CD4-positive, CD25-positive, alpha-beta regulatory T cell (primary cell): ENCODE data around the gene MBD1. TPM values are rescaled to one million over a fixed set of nuclear protein-coding genes. Genes with fewer than 3 reads are reported as not detected.
"Not testable (repeated sequence)": the region's sequence is repeated elsewhere in the genome, so short reads cannot be mapped to it uniquely, and the experiment has no call there.

Experiments
- ATAC-seq, 2 donors: fragments of 150-1000 bp; cut with Tn5 transposase; one replicate each; pipeline ENCODE4 v1.10.0; 2021; ENCODE audit warnings: low read depth in 2 of 2, moderate number of reproducible peaks in 2 of 2, moderate library complexity in 1 of 2
- DNase-seq, 3 donors: peaks; one replicate each; pipeline versions ENCODE4 v3.0.0 to v3.0.0-alpha.2; 2012 to 2022; ENCODE audit warnings: mixed read lengths in 1 of 3
- H3K27ac ChIP-seq: one replicate; pipeline ENCODE4 v1.7.0; 2013; ENCODE audit warnings: mild to moderate bottlenecking, low read length; ENCODE audit not compliant: insufficient read depth, poor library complexity, severe bottlenecking
- H3K27me3 ChIP-seq: one replicate; pipeline ENCODE4 v1.7.0; 2013; ENCODE audit warnings: low read length; ENCODE audit not compliant: control insufficient read depth, insufficient read depth
- H3K36me3 ChIP-seq: one replicate; pipeline ENCODE4 v1.7.0; 2013; ENCODE audit warnings: mild to moderate bottlenecking, low read length, moderate library complexity; ENCODE audit not compliant: control insufficient read depth, insufficient read depth
- H3K4me1 ChIP-seq: 2 replicates; pipeline ENCODE4 v1.7.0; 2013; ENCODE audit warnings: mild to moderate bottlenecking, low read length; ENCODE audit not compliant: insufficient read depth, control insufficient read depth, poor library complexity, severe bottlenecking
- H3K4me3 ChIP-seq: one replicate; pipeline ENCODE4 v1.7.0; 2013; ENCODE audit warnings: low read depth, mild to moderate bottlenecking, low read length, moderate library complexity
- H3K9me3 ChIP-seq, 2 experiments: 1 replicate in 1 of 2; 2 replicates in 1 of 2; pipeline ENCODE4 v1.7.0; 2013; ENCODE audit warnings: low read length in 2 of 2, mild to moderate bottlenecking in 1 of 2, moderate library complexity in 1 of 2; ENCODE audit not compliant: control insufficient read depth in 2 of 2
- H3K27ac Mint-ChIP-seq, 3 donors: one replicate each; pipeline ENCODE4 v1.8.0; 2020 to 2022; ENCODE audit warnings: mild to moderate bottlenecking in 3 of 3, mixed read lengths in 3 of 3, moderate library complexity in 2 of 3
- H3K27me3 Mint-ChIP-seq: one replicate; pipeline ENCODE4 v1.8.0; 2022; ENCODE audit warnings: mild to moderate bottlenecking, mixed read lengths
- H3K36me3 Mint-ChIP-seq: one replicate; pipeline ENCODE4 v1.8.0; 2020; ENCODE audit warnings: mixed read lengths
- H3K4me1 Mint-ChIP-seq, 4 donors: one replicate each; pipeline ENCODE4 v1.8.0; 2020 to 2022; ENCODE audit warnings: mixed read lengths in 4 of 4, mild to moderate bottlenecking in 1 of 4
- H3K4me3 Mint-ChIP-seq, 4 donors: one replicate each; pipeline ENCODE4 v1.8.0; 2020 to 2022; ENCODE audit warnings: mild to moderate bottlenecking in 4 of 4, mixed read lengths in 4 of 4, moderate library complexity in 3 of 4
- H3K9me3 Mint-ChIP-seq, 7 donors: one replicate each; pipeline ENCODE4 v1.8.0; 2020 to 2022; ENCODE audit warnings: mixed read lengths in 7 of 7, mild to moderate bottlenecking in 3 of 7, moderate library complexity in 2 of 7
- polyA plus RNA-seq, 4 donors: library from polyadenylated mRNA; unstranded; fragments of 300-500 nt; fragmentation: Illumina TruSeq; gene quantifications; one replicate each; pipeline ENCODE4 v1.2.3, GENCODE V29; 2021
- total RNA-seq: library from RNA; stranded (reverse); gene quantifications from one replicate; pipeline ENCODE4 v1.2.3, GENCODE V29; 2022

MBD1 gene
- total and polyA plus RNA-seq, 5 donors from 2014 or later, result 25.2 to 94.4 (median 28.3) TPM

- Mint-ChIP-seq H3K36me3 (peaks cover 28% of the 10 kb centered on the region), H3K27ac (peak overlapping the region; percentile 99 to 100 (median 100)), H3K4me3 (peak overlapping the region; percentile 94 to 100 (median 98)), H3K4me1 (peaks cover 0 to 37% (median 16%) of the 10 kb centered on the region in 4 donors)
- H3K4me3 ChIP-seq, result peak overlapping the region; percentile 93
- not testable (repeated sequence) for H3K9me3 Mint-ChIP-seq, H3K27me3 ChIP-seq, DNase-seq, ATAC-seq, H3K27me3 Mint-ChIP-seq, H3K9me3 ChIP-seq
- H3K36me3 ChIP-seq, result peaks cover 20% of the 10 kb centered on the region
- peak overlapping the region; percentile 96 for H3K27ac ChIP-seq
- H3K4me1 ChIP-seq, result peaks cover 14% of the 10 kb centered on the region
Measured at GRCh38 chr18:50288348-50289107, 7.2 kb upstream of the MBD1 start.

GRCh38 chr18:50287441-50288347, 6.4 kb upstream of the MBD1 start, which contains the start of gene CXXC1:
Gene CXXC1, minus strand, starts transcription at chr18:50287692. Its CDS starts 103 bp downstream, at chr18:50287589.
- Mint-ChIP-seq H3K27ac (peak within 1 kb of the TSS; percentile 99 to 100 (median 100)), H3K36me3 (peaks cover 37% of the 10 kb centered on the region), H3K4me3 (peak within 1 kb of the TSS; percentile 94 to 100 (median 98))

GRCh38 chr18:50287028-50287440, 5.7 kb upstream of the MBD1 start:
- H3K27ac Mint-ChIP-seq, result peak overlapping the region; percentile 99 to 100 (median 100)

More at GRCh38 chr18:50287441-50288347, 6.4 kb upstream of the MBD1 start, which contains the start of gene CXXC1:
- peak; percentile 91 to 92 for ATAC-seq
- Histone ChIP-seq H3K27me3 (peaks cover 2% of the 10 kb centered on the region), H3K4me1 (peaks cover 14% of the 10 kb centered on the region), H3K27ac (peak within 1 kb of the TSS; percentile 96), H3K4me3 (peak within 1 kb of the TSS; percentile 93), H3K9me3 (no peaks in the 10 kb centered on the region), H3K36me3 (peaks cover 28% of the 10 kb centered on the region)
- Mint-ChIP-seq H3K4me1 (peaks cover 0 to 42% (median 18%) of the 10 kb centered on the region in 4 donors), H3K9me3 (no peaks in the 10 kb centered on the region), H3K27me3 (peaks cover 5% of the 10 kb centered on the region)
- peak; percentile 97 to 99 (median 97) for DNase-seq

GRCh38 chr18:50286391-50287027, 5.2 kb upstream of the MBD1 start:
- Mint-ChIP-seq H3K27ac (peak overlapping the region; percentile 66 to 100 (median 99)), H3K9me3 (no peaks in the 10 kb centered on the region), H3K36me3 (peaks cover 39% of the 10 kb centered on the region), H3K4me1 (peaks cover 0 to 50% (median 19%) of the 10 kb centered on the region in 4 donors), H3K4me3 (peak overlapping the region; percentile 94 to 100 (median 98)), H3K27me3 (no peaks in the 10 kb centered on the region)
- H3K36me3 ChIP-seq, result peaks cover 28% of the 10 kb centered on the region
- peak overlapping the region; percentile 96 for H3K27ac ChIP-seq
- peaks cover 21% of the 10 kb centered on the region for H3K4me1 ChIP-seq
- no peaks in the 10 kb centered on the region for H3K27me3 ChIP-seq
- DNase-seq, result peak in 1 of 3 donors; percentile 34
- H3K9me3 ChIP-seq, result no peaks in the 10 kb centered on the region
- H3K4me3 ChIP-seq, result peak overlapping the region; percentile 93
- no peak for ATAC-seq

More at GRCh38 chr18:50287028-50287440, 5.7 kb upstream of the MBD1 start:
- H3K36me3 ChIP-seq, result peaks cover 28% of the 10 kb centered on the region
- DNase-seq (no peak), ATAC-seq (no peak)
- Mint-ChIP-seq H3K4me3 (peak overlapping the region; percentile 94 to 100 (median 98)), H3K9me3 (no peaks in the 10 kb centered on the region), H3K27me3 (no peaks in the 10 kb centered on the region), H3K4me1 (peaks cover 0 to 47% (median 18%) of the 10 kb centered on the region in 4 donors), H3K36me3 (peaks cover 39% of the 10 kb centered on the region)
- H3K4me1 ChIP-seq, result peaks cover 18% of the 10 kb centered on the region
- peak overlapping the region; percentile 93 for H3K4me3 ChIP-seq
- H3K27me3 ChIP-seq, result no peaks in the 10 kb centered on the region
- H3K27ac ChIP-seq, result peak overlapping the region; percentile 96
- no peaks in the 10 kb centered on the region for H3K9me3 ChIP-seq

- Mint-ChIP-seq H3K27ac (peak overlapping the region in 2 of 3 donors; percentile 66 to 83), H3K27me3 (no peaks in the 10 kb centered on the region), H3K36me3 (peaks cover 39% of the 10 kb centered on the region), H3K4me3 (peak overlapping the region; percentile 96 to 100 (median 100)), H3K4me1 (peaks cover 0 to 56% (median 22%) of the 10 kb centered on the region in 4 donors), H3K9me3 (no peaks in the 10 kb centered on the region)
- DNase-seq (no peak), ATAC-seq (no peak)
- no peaks in the 10 kb centered on the region for H3K9me3 ChIP-seq
- H3K4me1 ChIP-seq, result peaks cover 26% of the 10 kb centered on the region
- no peak overlapping the region for H3K4me3 ChIP-seq
- peaks cover 28% of the 10 kb centered on the region for H3K36me3 ChIP-seq
- no peak overlapping the region for H3K27ac ChIP-seq
- H3K27me3 ChIP-seq, result no peaks in the 10 kb centered on the region
Measured at GRCh38 chr18:50285631-50286321, 4.5 kb upstream of the MBD1 start.

GRCh38 chr18:50285071-50285470, 3.7 kb upstream of the MBD1 start:
- H3K9me3 Mint-ChIP-seq, result no peaks in the 10 kb centered on the region
- no peaks in the 10 kb centered on the region for H3K9me3 ChIP-seq
- no peaks in the 10 kb centered on the region for H3K27me3 ChIP-seq
- ATAC-seq (no peak), DNase-seq (no peak)
- no peaks in the 10 kb centered on the region for H3K27me3 Mint-ChIP-seq
- no peak overlapping the region for H3K27ac Mint-ChIP-seq
- peaks cover 39% of the 10 kb centered on the region for H3K36me3 Mint-ChIP-seq
- H3K4me1 Mint-ChIP-seq, result peaks cover 0 to 64% (median 29%) of the 10 kb centered on the region in 4 donors
- peaks cover 28% of the 10 kb centered on the region for H3K36me3 ChIP-seq
- peaks cover 34% of the 10 kb centered on the region for H3K4me1 ChIP-seq
- no peak overlapping the region for H3K27ac ChIP-seq
- H3K4me3 Mint-ChIP-seq, result peak overlapping the region; percentile 33 to 100 (median 54)
- no peak overlapping the region for H3K4me3 ChIP-seq
